Measurements from ENCODE around the gene KDM7A. TPM values are rescaled to one million over a fixed set of nuclear protein-coding genes. Genes with fewer than 3 reads are reported as not detected.

KDM7A gene
- total and polyA plus RNA-seq, 9 of the 15 experiments (the other 6 are each of a cell fraction or from before 2014, with no cell fraction given) = 0.90 to 8.4 (median 7.0) TPM

- Histone ChIP-seq H3K9me3 (replicated peaks; ENCODE audit: control insufficient read depth, insufficient read depth, low read depth, low read length) (no peaks in the 10 kb centered on the region), H3K9ac (ENCODE audit: insufficient read depth in 1 of 2, low read depth in 2 of 2, low read length in 2 of 2) (no peak overlapping the region), H3K36me3 (ENCODE audit: control insufficient read depth, insufficient read depth, low read length) (no peaks in the 10 kb centered on the region; the same call in 2 of the 3 replicates), H3K27ac (ENCODE audit: extremely low read depth, low read depth, low read length) (no peak overlapping the region), H3K4me3 (no peak overlapping the region), H3K4me2 (ENCODE audit: insufficient read depth, low read length) (no peak overlapping the region), H3K79me2 (ENCODE audit: control insufficient read depth, insufficient read depth, low read length) (peaks cover 22% of the 10 kb centered on the region), H3K27me3 (ENCODE audit: control insufficient read depth in 2 of 2, insufficient read depth in 2 of 2, low read length in 2 of 2) (no peaks in the 10 kb centered on the region), H4K20me1 (replicated peaks; ENCODE audit: control insufficient read depth, insufficient read depth, low read length) (no peaks in the 10 kb centered on the region), H2AFZ (ENCODE audit: low read depth, low read length) (no peak overlapping the region), H3K9me1 (ENCODE audit: control insufficient read depth, insufficient read depth, low read length) (no peaks in the 10 kb centered on the region), H3K4me1 (replicated peaks in 1 of 2; ENCODE audit: control insufficient read depth in 2 of 2, insufficient read depth in 2 of 2, low read length in 2 of 2) (peaks cover 1 to 5% of the 10 kb centered on the region in 2 experiments; a peak in 4 of 5 replicates)
- CTCF ChIA-PET (ENCODE audit: low intra/inter-chr PET ratio) = no interaction called here
- POLR2A ChIA-PET = interaction anchor here (1.2 kb wide), 1 partner anchor 24 kb away, joined by 3 read pairs; no protein-coding TSS in a partner anchor
- no peak for TF ChIP-seq CREB3 (tag; conservative IDR thresholded peaks at IDR 0.05; ENCODE audit: low read depth)
- no peak for TF ChIP-seq TEAD4 (IDR thresholded peaks at IDR 0.05; ENCODE audit: low read length)
- no peak for TF ChIP-seq TEAD4 (CRISPR knock-in tag; IDR thresholded peaks at IDR 0.05; ENCODE audit: borderline replicate concordance)
- TF ChIP-seq, protein P1, sequence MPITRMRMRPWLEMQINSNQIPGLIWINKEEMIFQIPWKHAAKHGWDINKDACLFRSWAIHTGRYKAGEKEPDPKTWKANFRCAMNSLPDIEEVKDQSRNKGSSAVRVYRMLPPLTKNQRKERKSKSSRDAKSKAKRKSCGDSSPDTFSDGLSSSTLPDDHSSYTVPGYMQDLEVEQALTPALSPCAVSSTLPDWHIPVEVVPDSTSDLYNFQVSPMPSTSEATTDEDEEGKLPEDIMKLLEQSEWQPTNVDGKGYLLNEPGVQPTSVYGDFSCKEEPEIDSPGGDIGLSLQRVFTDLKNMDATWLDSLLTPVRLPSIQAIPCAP (CRISPR knock-in tag; IDR thresholded peaks at IDR 0.05; ENCODE audit: borderline replicate concordance) = no peak
- TF ChIP-seq ZNF347 (CRISPR knock-in tag; IDR thresholded peaks at IDR 0.05; ENCODE audit: low read depth) = no peak
- no peak for TF ChIP-seq CCAR2 (IDR thresholded peaks at IDR 0.05; ENCODE audit: low read depth, low read length)
- no peak for TF ChIP-seq GMEB1 (CRISPR knock-in tag; IDR thresholded peaks at IDR 0.05)
- TF ChIP-seq, protein P2, sequence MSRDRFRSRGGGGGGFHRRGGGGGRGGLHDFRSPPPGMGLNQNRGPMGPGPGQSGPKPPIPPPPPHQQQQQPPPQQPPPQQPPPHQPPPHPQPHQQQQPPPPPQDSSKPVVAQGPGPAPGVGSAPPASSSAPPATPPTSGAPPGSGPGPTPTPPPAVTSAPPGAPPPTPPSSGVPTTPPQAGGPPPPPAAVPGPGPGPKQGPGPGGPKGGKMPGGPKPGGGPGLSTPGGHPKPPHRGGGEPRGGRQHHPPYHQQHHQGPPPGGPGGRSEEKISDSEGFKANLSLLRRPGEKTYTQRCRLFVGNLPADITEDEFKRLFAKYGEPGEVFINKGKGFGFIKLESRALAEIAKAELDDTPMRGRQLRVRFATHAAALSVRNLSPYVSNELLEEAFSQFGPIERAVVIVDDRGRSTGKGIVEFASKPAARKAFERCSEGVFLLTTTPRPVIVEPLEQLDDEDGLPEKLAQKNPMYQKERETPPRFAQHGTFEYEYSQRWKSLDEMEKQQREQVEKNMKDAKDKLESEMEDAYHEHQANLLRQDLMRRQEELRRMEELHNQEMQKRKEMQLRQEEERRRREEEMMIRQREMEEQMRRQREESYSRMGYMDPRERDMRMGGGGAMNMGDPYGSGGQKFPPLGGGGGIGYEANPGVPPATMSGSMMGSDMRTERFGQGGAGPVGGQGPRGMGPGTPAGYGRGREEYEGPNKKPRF (IDR thresholded peaks at IDR 0.05; ENCODE audit: low read depth, low read length) = no peak
- no peak for TF ChIP-seq GTF3C2 (IDR thresholded peaks at IDR 0.05; ENCODE audit: borderline replicate concordance, extremely low read depth, insufficient read length)
- TF ChIP-seq SLC30A9 (CRISPR knock-in tag; IDR thresholded peaks at IDR 0.05) = no peak
- TF ChIP-seq, protein P3, sequence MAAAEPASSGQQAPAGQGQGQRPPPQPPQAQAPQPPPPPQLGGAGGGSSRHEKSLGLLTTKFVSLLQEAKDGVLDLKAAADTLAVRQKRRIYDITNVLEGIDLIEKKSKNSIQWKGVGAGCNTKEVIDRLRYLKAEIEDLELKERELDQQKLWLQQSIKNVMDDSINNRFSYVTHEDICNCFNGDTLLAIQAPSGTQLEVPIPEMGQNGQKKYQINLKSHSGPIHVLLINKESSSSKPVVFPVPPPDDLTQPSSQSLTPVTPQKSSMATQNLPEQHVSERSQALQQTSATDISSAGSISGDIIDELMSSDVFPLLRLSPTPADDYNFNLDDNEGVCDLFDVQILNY (CRISPR knock-in tag; IDR thresholded peaks at IDR 0.05) = no peak
- FAIRE-seq (no peak), ATAC-seq (0 out of 3 replicates have a peak, but pooled peaks have one; percentile 7), DNase-seq (ENCODE audit: extremely low read depth in 1 of 4, low spot score in 3 of 4) (no peak)
- in situ Hi-C loops (cut with MboI) (no loop called here), intact Hi-C loops (cut with micrococcal nuclease) (loop anchor here (1.0 to 10.0 kb wide), 2 partner anchors 117 to 484 kb away; no protein-coding TSS in a partner anchor)
- BruUV-seq (replicated peaks) = no TSS peak
- 52% methylated on average over 4 of the region's 4 CpGs for WGBS (ENCODE audit: insufficient coverage, low coverage, missing lambda C conversion rate)
Observed at GRCh38 chr7:140170375-140170774, 6.4 kb downstream of the KDM7A start.

All from K562 (cell line).